Tongue (tissue), 2 donors: Measurements from ENCODE around the gene GRM3. TPM values are rescaled to one million over a fixed set of nuclear protein-coding genes. Genes with fewer than 3 reads are reported as not detected.
"Not testable (repeated sequence)": the region's sequence is repeated elsewhere in the genome, so short reads cannot be mapped to it uniquely, and the experiment has no call there.

Source experiments
- DNase-seq: peaks from one replicate; pipeline ENCODE4 v3.0.0-alpha.2; 2015
- total RNA-seq: library from RNA; depleted of rRNA; stranded (reverse); fragments of >200 nt; gene quantifications from one replicate; pipeline ENCODE4 v1.2.3, GENCODE V29; 2014

GRM3 gene
- total RNA-seq: not detected

DNA sequence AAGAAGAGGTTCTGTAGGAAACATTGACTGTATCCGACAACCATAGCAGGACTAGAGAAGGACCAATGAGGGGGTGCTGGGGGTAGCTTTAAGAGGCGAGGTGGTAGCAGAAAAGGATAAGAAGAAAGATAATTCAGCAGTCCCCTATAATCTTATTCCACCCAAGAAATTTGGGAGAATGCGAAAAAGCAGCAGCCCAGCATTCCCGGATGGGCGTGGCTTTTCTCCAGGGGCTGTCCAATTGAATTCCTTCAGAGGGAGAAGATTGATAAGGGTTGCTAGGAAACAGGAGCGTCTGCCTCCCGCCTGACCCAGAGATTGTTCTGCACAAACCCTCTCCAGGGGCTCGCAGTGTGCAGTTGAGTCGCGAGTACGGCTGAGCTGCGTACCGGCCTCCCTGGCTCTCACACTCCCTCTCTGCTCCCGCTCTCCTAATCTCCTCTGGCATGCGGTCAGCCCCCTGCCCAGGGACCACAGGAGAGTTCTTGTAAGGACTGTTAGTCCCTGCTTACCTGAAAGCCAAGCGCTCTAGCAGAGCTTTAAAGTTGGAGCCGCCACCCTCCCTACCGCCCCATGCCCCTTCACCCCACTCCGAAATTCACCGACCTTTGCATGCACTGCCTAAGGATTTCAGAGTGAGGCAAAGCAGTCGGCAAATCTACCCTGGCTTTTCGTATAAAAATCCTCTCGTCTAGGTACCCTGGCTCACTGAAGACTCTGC is at the start of gene GRM3:
TSS of gene GRM3 (plus strand) at position 349 of the 721 bp plus-strand sequence. CDS start 121,237 bp downstream, outside the sequence.
- DNase-seq: peak; percentile 23

DNA sequence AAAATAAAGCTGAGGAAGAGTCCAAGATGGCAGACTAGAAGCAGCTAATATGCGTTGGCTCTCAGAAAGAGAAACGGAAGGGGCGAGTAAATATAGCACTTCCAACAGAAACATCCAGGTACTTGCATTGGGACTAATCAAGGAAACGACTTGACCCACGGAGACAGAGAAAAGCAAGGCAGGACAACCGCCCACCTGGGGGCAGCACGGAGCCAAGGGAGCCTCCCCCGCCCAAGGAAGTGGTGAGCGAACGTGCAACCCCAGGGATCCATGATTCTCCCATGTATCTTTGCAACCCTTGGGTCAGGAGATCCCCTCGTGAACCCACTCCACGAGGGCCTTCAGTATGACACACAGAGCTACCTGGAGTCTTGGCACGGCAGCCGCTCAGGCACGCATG is 45.4 kb upstream of the GRM3 start:
- DNase-seq: no peak

DNA sequence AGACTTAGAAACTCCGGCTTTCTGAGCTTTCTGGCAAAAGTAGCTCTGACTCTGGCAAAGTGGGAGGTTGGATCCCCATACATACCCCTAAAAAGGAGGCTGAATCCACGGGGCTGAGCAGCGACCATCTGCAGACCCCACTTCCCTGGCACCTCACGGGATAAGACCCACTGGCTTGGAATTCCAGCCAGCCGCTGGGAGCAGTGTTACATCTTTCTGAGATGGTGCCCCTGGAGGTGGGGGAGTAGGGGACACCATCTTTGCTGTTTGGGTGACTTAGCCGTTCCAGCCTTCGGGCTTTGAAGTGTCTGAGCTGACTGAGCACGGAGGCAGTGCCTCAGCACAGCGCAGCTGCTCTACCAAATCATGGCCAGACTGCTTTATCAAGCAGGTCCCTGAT is 45.0 kb upstream of the GRM3 start:
- DNase-seq: no peak

DNA sequence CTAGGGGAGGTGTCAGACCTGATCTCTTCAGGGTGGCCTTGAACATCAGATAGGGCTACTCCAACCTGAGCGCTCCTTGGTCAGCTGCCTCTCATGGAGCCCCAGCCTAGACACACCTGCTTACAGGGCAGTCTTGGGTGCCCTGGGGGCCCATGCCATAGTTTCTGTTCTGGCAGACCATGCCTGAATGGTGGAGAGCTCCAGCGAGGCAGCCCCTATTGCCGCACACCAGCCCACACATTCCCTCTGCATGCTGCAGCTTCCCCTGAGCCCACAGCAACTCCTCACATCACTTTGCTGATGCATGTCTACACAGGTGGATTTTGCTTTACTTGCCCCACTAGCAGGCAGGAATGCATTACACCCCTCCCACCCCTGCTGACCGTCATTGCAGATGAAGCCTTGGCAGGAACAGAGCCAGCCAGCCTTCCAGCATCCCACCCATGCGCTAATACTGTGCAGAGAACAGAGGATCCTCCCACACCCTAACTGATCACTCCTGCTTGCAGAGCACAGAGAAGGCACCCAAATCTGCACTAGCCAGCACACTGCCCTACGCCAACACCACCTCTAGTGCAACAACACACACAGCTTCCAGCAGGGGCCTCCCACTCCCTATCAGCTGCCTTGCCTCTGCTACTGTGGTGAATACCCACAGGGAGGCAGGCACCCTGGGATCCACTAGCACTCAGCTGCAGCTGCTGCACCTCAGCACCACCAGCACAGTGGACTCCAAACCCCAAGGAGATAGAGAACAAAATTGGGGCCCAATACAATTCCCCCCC is 43.0 kb upstream of the GRM3 start:
- DNase-seq: no peak

DNA sequence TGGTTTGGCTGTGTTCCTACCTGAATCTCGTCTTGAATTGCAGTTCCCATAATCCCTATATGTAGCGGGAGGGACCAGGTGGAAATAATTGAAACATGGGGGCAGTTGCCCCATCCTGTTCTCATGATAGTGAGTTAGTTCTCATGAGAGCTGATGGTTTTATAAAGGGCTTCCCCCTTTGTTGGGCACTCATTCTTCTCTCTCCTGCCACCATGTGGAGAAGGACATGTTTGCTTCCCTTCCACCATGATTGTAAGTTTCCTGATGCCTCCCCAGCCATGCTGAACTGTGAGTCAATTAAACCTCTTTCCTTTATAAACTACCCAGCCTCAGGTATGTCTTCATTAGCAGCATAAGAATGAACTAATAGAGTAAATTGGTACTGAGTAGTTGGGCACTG is 28.0 kb upstream of the GRM3 start:
- not testable (repeated sequence) for DNase-seq

DNA sequence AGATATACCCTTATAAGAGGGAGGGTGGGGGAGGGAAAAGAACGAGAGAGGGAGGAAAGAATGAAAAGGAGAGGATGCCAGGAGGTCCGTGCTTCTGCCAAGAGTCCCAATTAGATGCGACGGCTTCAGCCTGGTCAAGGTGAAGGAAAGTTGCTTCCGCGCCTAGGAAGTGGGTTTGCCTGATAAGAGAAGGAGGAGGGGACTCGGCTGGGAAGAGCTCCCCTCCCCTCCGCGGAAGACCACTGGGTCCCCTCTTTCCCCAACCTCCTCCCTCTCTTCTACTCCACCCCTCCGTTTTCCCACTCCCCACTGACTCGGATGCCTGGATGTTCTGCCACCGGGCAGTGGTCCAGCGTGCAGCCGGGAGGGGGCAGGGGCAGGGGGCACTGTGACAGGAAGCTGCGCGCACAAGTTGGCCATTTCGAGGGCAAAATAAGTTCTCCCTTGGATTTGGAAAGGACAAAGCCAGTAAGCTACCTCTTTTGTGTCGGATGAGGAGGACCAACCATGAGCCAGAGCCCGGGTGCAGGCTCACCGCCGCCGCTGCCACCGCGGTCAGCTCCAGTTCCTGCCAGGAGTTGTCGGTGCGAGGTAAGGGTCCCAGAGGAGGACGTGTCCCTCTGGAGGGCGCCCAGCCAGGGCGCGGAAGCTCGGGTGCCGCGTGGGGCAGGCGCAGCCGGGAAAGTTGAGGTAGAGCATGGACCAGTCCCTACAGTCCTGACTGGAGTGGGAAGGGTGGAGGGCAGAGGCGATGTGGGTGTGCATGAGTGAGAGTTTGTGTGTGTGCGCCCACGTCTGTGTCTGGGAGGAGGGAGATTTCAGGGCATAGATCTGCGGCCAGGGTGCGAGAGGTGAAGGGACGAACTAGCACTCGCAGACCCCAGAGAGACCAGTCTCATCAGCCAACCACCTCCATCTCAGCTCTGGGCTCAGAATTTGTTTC is 844 bp downstream of the GRM3 start:
- peak; percentile 5 for DNase-seq

DNA sequence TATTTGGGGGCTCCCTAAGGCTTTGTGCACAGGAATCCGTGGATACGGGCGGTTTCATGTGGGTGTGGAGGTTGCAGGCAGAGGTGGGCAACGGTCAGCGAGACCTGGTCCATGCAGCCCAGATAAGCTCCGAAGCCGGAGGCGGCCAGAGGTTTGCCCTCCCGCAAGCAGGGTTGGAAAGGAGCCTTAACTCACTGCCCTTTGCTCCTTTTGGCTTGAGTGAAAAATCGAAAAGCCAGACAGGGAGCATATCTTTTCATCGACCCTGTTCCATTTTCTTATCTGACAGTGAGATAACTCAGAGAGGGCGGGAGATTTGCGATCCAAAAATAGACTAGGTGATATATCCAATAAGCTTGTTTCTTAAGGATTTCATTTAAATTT is 1.5 kb downstream of the GRM3 start:
- DNase-seq: no peak

DNA sequence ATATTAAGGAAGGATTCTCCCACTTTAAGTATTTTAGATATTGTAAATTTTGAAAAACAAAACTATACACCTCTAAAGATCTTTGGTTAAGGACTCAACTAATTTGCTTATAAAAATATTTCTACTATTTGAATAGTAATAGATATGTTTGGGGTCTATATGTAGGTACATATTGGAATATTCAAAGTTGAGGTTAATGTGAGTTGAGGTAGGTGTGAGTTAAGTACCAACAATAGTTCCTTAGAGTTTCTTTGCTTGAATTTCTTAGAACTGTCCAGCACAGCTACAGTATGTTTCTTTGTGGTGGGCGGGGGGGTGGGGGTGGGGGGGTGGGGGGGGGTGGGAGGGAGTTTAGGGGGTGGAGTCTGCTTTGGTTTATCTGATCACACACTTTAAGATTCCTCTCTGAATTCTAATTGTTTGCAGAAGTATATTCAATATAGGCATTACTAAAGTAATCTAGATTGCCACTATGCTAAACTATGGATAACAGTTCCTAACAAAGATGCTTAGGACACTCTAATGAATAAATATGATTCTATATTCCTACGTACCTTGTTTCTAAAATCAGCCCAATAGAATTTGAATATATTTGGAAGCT is 2.1 kb downstream of the GRM3 start:
- DNase-seq: no peak

DNA sequence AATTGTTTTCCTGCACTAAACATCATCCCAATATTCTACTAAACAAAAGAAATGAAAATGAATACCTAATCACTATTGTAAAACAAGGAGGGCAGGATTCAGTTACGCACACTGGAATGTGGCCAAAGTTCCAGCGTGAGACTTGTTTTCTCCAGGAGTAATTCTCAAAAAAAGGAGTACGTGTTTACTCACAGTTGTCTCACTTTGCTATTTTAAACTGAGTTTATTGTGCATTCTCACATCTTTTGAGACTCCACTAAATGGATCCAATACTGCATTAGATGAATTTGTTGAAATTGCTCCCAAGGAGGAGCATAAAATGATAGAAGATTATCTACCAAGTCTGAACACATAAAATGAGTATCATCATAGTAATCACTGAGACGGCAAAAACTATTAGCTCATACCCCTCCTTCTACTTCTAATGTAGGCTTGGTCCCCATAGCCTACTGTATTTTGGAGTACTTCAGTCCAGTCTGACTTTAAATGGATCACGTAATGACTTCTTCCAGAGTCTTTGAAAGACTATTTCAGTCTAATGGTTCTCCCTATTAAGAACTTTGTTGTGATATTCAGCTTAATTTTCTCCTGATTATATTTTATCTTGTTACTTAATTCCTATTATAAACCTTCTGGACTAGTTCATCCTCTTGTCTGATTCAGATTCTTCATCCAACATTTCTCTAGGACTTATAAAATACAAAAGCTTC is 3.8 kb downstream of the GRM3 start:
- no peak for DNase-seq

DNA sequence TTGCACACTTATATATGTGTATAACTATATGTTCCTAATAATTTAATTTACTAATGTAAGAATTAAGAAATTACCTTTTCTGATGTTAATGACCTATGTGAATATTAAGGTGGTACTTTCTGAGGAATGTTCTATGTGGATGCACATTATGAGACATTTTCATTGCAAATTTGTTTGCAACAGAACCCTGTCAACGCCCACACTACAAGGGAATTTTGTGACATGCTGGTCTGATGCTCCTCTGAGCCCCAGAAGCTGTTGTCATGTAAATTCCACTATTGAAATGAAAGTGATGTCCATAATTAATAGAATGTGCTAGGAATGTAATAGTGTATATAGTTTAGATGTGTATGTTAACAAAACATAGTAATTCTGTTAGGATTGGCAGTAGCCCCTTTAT is 4.5 kb downstream of the GRM3 start:
- DNase-seq: no peak

DNA sequence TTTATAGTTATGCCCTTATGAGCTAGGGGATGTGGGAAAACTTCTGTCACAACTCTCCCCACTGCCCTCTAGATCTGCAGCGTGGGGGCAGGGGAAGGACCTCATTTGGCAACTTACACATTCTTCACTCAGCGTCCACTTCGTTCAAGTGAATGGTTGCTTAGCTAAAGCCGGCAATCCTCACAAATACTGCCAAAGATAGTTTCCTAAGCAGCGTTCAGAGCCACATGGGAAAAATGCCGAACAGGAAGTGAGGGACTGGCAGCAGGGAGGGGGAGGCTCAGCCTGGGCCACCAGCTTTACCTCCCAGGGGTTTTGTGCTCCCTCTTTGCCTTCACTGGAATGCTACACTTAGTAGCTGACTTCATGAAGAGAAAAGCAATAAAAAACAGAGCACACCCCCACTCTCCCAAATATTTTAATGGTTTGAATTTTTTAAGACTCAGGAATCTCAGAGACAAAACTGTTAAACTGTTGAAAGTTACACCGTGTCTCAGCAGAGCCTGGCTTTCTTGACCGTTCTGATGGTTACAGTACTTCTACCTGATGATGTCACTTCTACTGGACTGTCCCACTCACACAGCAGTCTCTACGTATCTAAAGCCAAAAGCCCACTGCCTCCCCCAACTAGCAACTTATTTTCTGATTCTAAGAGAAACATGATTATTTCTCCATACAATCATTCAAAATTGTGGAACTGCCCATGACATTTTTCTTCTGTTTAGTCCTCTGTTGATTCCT is 10.4 kb downstream of the GRM3 start:
- peak; percentile 50 for DNase-seq

DNA sequence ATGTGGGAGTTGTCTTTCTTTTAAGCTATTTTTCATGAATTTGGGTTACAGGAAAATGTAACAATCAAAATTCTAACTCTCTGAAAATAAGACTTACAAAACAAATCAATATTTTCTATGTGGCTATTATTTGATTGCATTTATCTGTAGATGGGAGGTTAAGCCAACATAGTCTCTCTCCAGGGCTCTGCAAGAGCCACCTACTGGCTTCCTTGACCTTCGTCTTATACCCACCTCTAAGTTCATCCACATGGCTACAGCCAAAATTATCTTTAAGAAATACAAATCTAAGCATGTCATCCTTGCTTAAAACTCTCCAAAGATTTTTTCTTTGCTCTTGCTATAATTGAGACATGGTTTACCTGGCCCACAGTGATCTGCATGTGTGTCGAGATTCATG is 14.2 kb downstream of the GRM3 start:
- DNase-seq: no peak

DNA sequence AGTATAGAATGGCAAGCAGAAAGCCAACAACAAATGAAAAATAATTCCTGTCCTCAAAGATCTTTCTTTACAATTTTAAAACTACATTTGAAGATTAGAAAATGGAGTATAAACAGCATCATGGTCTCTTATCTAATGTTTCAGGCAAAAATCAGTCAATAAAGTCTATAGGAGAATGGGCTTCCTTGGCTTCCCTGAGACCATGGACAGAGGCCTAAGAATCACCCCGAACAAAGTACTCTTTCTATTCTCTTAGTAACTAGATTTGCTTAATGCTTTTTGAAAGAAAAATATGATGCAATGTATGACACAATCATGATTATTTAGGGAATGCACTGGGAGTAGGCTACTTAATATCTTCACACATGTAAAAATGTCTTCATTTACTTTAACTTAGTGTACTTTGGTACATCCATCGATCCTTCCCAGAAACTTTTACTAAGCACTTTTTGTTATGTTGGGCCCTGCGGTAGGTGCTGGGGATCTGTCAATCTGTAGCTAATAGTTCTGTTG is 17.3 kb downstream of the GRM3 start:
- DNase-seq: no peak

DNA sequence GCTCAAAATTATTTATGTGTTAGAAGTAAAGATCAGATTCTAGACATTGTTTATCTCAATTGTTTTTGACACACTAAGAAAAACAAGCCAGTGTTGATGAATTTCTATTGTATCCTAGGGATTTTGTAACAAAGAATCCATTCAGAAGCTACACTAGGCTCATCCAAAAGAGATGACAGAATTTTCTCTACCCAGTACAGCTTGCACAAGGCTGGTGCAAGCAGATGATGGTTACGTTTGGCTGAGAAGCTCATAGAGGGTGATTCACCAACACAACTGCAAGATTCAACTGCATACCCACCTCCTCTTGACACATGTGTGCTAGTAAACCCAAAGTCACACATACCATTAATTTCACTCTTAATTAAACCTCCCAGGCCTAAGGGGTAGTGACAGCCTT is 20.8 kb downstream of the GRM3 start:
- DNase-seq: no peak

DNA sequence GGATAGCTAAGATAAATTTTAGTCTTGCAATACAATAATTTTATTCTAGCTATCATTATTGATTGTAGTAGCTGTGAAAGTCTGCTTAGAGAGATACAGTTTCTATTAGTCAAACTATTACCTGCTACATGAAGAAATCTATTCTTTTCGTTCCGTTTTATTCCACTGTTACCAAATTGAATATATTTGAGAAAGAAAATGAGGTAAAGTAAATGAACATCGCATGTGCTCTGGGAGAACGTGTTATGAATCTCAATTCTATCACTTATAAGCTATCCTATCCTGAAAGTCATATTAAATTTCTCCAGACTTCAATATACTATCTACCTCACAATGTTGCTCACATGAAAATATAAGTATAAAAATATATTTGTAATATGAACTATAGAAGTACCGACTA is 21.3 kb downstream of the GRM3 start:
- DNase-seq: no peak

DNA sequence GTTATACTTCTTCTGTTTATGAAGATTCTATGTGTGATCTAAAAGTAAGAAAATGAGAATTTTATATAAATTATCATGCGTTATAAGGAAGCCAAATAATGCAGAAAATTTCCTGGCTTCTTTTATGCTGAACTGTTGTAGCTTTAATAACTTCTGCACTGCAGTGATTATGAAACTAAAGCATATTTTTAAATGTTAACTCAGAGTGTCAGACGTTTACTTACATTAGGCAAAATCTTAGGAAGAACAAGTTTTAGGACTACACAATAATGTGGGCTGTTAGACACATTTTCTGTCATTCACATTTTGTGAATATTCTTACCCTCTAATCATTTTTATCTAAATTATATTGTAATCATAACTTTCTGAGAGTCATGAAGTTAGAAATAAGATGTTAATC is 22.0 kb downstream of the GRM3 start:
- no peak for DNase-seq

DNA sequence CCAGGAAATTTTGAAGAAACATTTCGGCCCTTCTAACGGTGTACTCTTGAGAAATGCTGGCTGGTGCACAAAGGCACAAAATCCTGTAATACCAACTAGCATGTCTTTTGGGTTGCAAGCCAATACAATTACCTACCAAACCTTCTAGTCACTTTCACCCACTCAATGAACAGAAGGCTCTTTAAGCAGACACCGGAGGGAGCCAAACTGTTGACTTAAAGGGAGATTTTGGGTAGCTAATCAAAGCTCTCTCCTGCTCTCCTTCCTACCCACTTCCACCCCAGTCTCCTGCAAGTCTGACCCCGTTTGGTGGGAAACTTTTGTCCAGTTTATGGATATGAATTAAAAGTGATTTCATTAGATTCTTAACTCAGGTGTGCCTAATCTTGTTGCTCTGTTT is 24.0 kb downstream of the GRM3 start:
- DNase-seq: no peak

DNA sequence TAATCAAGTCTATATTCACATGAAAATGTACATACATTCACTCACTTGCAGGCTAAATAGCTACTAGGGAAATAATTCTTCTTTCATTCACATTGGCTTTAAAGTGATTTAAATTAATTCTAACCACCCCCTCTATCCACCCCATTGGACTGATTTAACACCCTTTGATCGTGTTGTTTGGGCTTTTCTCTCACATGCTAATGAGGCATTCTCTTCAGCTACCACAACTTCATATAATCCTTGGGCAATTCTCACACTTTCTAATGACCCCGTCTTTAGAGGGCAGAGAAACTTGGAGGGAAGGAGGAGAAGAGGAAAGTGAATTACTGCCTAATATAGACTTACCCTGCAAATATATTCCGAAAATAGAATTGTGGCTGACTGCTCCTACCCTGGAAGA is 24.6 kb downstream of the GRM3 start:
- DNase-seq: no peak

DNA sequence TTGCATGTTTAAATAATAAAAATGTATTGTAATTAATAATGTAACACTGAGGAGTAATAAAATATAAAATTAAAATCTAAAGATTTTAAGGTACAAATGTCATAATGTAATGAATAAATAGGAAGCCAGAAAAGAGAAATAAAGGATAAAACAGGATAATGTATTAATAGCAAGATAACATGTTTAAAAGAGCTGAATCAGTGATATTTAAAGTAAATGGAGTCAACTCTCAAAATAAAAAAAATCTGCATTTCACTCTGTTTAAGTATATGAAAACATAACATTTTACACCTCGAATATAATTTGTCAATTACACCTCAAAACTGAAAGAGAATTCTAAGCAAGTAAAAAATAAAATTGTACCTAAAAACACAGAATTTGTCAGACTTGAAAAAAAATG is 44.1 kb downstream of the GRM3 start:
- DNase-seq: no peak

DNA sequence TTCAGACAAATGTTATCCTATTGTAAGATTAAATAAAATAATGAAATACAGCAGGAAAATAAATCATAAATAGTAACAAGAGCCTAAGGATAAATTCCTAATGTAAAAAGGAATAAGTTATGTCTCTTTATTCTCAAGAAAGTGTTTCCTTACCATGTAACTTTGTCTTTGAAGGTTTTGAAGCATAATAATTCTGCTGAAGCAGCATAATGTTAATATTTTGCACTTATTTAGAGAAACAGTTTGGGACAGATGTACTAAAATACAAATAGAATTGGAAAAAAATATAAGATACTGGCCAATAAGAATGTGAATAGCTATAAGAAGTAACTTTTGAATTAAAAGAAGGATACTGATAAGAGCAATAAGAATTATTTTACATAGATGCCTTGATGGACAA is 45.7 kb downstream of the GRM3 start:
- no peak for DNase-seq

DNA sequence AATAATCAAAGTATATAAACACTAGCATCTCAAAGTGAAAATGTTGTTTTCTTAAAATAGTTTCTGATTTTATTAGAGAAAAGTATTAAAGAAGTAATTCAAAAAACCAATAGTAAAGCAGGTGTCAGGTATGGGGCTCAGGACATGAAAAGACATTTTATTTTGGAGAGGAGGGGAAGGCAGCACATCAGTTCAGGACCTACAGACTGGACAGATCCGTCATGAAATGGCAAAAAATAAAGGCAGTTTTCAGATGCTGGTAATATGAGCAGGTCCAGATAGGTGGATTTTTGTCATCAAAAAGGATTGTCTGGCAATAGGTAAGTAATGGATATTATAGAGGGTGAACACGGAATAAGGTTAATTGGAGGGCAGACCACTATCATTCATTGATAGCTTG is 49.0 kb downstream of the GRM3 start:
- no peak for DNase-seq
